Endothelial cell of umbilical vein (primary cell): Measurements from ENCODE around the gene CCR3. TPM values are rescaled to one million over a fixed set of nuclear protein-coding genes. Genes with fewer than 3 reads are reported as not detected.

Source experiments
- BruUV-seq: library from RNA; stranded (reverse); fragments of 400-500 nt; replicated peaks from 2 replicates; lab custom pipeline; 2021; lab: Mats Ljungman, UMichigan
- CTCF ChIA-PET: fragments of 300-600, 350-600 bp; sonication (Branson Sonifier 250); formaldehyde crosslinking; loops from one replicate; lab custom pipeline; 2021; ENCODE audit warnings: antibody characterized with exemption, inconsistent platforms; lab: Charles Lee
- POLR2A ChIA-PET: fragments of 300-600, 350-600 bp; sonication (Branson Sonifier 250); formaldehyde crosslinking; loops from one replicate; lab custom pipeline; 2021; ENCODE audit warnings: antibody characterized with exemption, inconsistent platforms; lab: Charles Lee
- DNase-seq: peaks from one replicate; pipeline ENCODE4 v3.0.0-alpha.2; 2011; ENCODE audit warnings: low read depth, low spot score
- FAIRE-seq: peaks from 2 replicates; lab custom pipeline; 2011; peaks lifted over from hg19 to GRCh38; lab: Jason Lieb, UNC
- H2AFZ ChIP-seq: 2 replicates; pipeline ENCODE4 v1.6.0; 2012; ENCODE audit warnings: low read depth, low read length, control low read depth, inconsistent platforms
- H3K27ac ChIP-seq: 2 replicates; pipeline ENCODE4 v1.5.1; 2011; ENCODE audit warnings: low read depth, mild to moderate bottlenecking, control low read depth, low read length, moderate library complexity; ENCODE audit not compliant: insufficient read depth
- H3K27me3 ChIP-seq, 2 experiments: 2 replicates each; pipeline versions ENCODE4 v1.6.0 to v1.6.1; 2011; ENCODE audit warnings: low read length in 2 of 2, mixed read lengths in 1 of 2; ENCODE audit not compliant: control insufficient read depth in 2 of 2, insufficient read depth in 2 of 2
- H3K36me3 ChIP-seq, 2 experiments: 2 replicates in 1 of 2; 3 replicates in 1 of 2; pipeline ENCODE4 v1.5.1; 2011; ENCODE audit warnings: low read length in 2 of 2, mild to moderate bottlenecking in 1 of 2, moderate library complexity in 1 of 2; ENCODE audit not compliant: control insufficient read depth in 2 of 2, insufficient read depth in 2 of 2; ENCODE audit errors: extremely low read depth in 1 of 2
- H3K4me1 ChIP-seq: 3 replicates; pipeline ENCODE4 v1.5.1; 2011; ENCODE audit warnings: mild to moderate bottlenecking, low read length; ENCODE audit not compliant: control insufficient read depth, insufficient read depth; ENCODE audit errors: extremely low read depth
- H3K4me2 ChIP-seq: 2 replicates; pipeline ENCODE4 v1.6.1; 2011; ENCODE audit warnings: low read length, control low read depth, mixed read lengths; ENCODE audit not compliant: insufficient read depth
- H3K4me3 ChIP-seq, 3 experiments: fragments of 200-600 bp in 1 of 3; sonication (generic), shearing (Covaris generic) in 1 of 3; replicated peaks in 1 of 3; 2 replicates each; pipeline ENCODE4 v1.5.1; 2011 to 2016; ENCODE audit warnings: control low read depth in 3 of 3, low read length in 3 of 3, mild to moderate bottlenecking in 2 of 3, inconsistent platforms in 1 of 3, low read depth in 1 of 3, moderate library complexity in 1 of 3; ENCODE audit not compliant: insufficient read depth in 1 of 3
- H3K79me2 ChIP-seq: 2 replicates; pipeline ENCODE4 v1.6.0; 2012; ENCODE audit warnings: low read length, inconsistent platforms; ENCODE audit not compliant: control insufficient read depth, insufficient read depth
- H3K9ac ChIP-seq: replicated peaks from 2 replicates; pipeline ENCODE3; 2011; ENCODE audit warnings: low read length, control low read depth; ENCODE audit not compliant: insufficient read depth; ENCODE audit errors: extremely low read depth
- H3K9me1 ChIP-seq: replicated peaks from 3 replicates; pipeline ENCODE4 v1.6.0; 2011; ENCODE audit warnings: mild to moderate bottlenecking, low read length; ENCODE audit not compliant: control insufficient read depth, insufficient read depth; ENCODE audit errors: extremely low read depth
- H3K9me3 ChIP-seq: replicated peaks from 2 replicates; pipeline ENCODE4 v1.5.1; 2012; ENCODE audit warnings: low read length, inconsistent platforms; ENCODE audit not compliant: control insufficient read depth, insufficient read depth
- H4K20me1 ChIP-seq: replicated peaks from 2 replicates; pipeline ENCODE3; 2011; ENCODE audit warnings: mild to moderate bottlenecking, low read length; ENCODE audit not compliant: control insufficient read depth, insufficient read depth; ENCODE audit errors: extremely low read depth
- EZH2 ChIP-seq: IDR thresholded peaks from 2 replicates; pipeline ENCODE4 v1.6.1; 2012; ENCODE audit warnings: borderline replicate concordance, low read depth, mild to moderate bottlenecking, moderate library complexity, low read length, inconsistent platforms; ENCODE audit not compliant: severe bottlenecking
- GATA2 ChIP-seq: IDR thresholded peaks from 2 replicates; pipeline ENCODE4 v1.7.0; 2011; ENCODE audit warnings: low read depth, mild to moderate bottlenecking, moderate library complexity, mixed read lengths, low read length; ENCODE audit not compliant: insufficient read length, insufficient read depth
- JUN ChIP-seq: IDR thresholded peaks from 2 replicates; pipeline ENCODE4 v1.6.1; 2011; ENCODE audit warnings: borderline replicate concordance, low read depth; ENCODE audit not compliant: insufficient read length, insufficient read depth
- MYC ChIP-seq: IDR thresholded peaks from one replicate; pipeline ENCODE4 v1.6.1; 2011; ENCODE audit warnings: mild to moderate bottlenecking, low read depth, low read length
- POLR2A ChIP-seq: IDR thresholded peaks from 2 replicates; pipeline ENCODE4 v1.6.1; 2012; ENCODE audit warnings: low read depth, mild to moderate bottlenecking, control low read depth, low read length
- dilution Hi-C: fragments of 300-500 bp; cut with MboI; formaldehyde crosslinking; loops from one replicate; pipeline ENCODE4 v1.15.0; 2019; ENCODE audit warnings: low sequenced_read_pairs; ENCODE audit not compliant: extremely low pct_ligation_motif_present
- intact Hi-C: fragments of 100-400 bp; cut with micrococcal nuclease; formaldehyde crosslinking; loops from one replicate; pipeline ENCODE4 v1.10.0; 2022
- polyA plus RNA-seq, 4 experiments: library from polyadenylated mRNA; depleted of rRNA in 3 of 4; stranded (reverse) in 3 of 4; unstranded in 1 of 4; fragments of >200 nt; gene quantifications; 2 replicates each; pipeline versions ENCODE4 v1.2.1 to v1.2.3, GENCODE V29; 2011 to 2012; ENCODE audit warnings: missing spikeins in 1 of 4
- total RNA-seq: library from RNA; stranded (reverse); gene quantifications from 2 replicates; pipeline ENCODE4 v1.2.3, GENCODE V29; 2021
- TF ChIP-seq, protein P1 (sequence below), 2 donors: IDR thresholded peaks; 1 replicate in 1 of 2; 2 replicates in 1 of 2; pipeline ENCODE4 v1.5.1; 2011; ENCODE audit warnings: low read length in 2 of 2, mild to moderate bottlenecking in 2 of 2, moderate library complexity in 2 of 2, control low read depth in 1 of 2, inconsistent platforms in 1 of 2, low read depth in 1 of 2; ENCODE audit not compliant: insufficient read depth in 1 of 2; ENCODE audit errors: extremely low read depth in 1 of 2

The CCR3 gene
- total and polyA plus RNA-seq, 2 donors (not counting 3 experiments of a cell fraction or from before 2014, with no cell fraction given), result not detected

DNA sequence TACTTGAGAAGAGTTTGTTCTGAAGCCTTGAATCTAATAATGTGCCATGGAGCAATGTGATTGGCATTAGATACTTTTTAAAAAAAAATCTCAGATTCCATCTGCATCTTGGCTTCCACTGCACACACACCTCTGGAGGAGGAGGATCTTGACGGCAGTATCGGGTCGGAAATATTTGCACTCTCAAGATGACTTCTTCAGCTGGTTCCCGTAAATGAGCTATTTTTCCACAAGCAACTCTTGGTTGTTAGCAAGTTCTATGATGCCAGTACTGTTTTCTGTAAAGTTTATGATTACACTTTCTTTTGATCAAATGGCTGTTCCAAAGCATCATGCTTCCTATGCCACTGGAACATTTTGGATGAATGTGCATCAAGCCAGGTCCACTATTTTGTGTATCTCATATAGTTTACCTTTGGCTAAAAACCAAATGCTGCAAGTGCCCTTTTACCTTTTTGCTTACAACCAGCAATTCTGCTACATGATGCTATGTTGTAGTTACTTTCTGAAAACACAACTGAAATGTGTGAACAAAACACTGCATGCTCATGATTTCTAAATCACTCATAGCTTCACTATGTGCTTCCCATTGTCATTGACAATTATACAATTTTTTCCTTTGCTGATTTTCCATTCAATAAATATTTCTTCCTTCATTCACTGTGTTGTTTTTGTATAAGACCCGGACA is 43.8 kb downstream of the CCR3 start:
- Histone ChIP-seq H3K4me2 (no peak overlapping the region), H3K27ac (no peak overlapping the region), H3K9me1 (no peaks in the 10 kb centered on the region), H3K36me3 (no peaks in the 10 kb centered on the region), H3K9ac (no peak overlapping the region), H3K4me3 (no peak overlapping the region), H2AFZ (no peak overlapping the region), H3K4me1 (no peaks in the 10 kb centered on the region), H3K9me3 (no peaks in the 10 kb centered on the region), H3K27me3 (peaks cover 0 to 3% of the 10 kb centered on the region in 2 experiments), H4K20me1 (no peaks in the 10 kb centered on the region), H3K79me2 (no peaks in the 10 kb centered on the region)
- TF ChIP-seq GATA2 (no peak), JUN (no peak), POLR2A (no peak)
- FAIRE-seq, result no peak
- DNase-seq, result no peak
- dilution Hi-C loops (no loop called here), intact Hi-C loops (no loop called here)
- ChIA-PET POLR2A (no interaction called here), CTCF (interaction anchor here (3.5 kb wide), 1 partner anchor 10 kb away, joined by 26 read pairs; no protein-coding TSS in a partner anchor)
- no TSS peak for BruUV-seq

DNA sequence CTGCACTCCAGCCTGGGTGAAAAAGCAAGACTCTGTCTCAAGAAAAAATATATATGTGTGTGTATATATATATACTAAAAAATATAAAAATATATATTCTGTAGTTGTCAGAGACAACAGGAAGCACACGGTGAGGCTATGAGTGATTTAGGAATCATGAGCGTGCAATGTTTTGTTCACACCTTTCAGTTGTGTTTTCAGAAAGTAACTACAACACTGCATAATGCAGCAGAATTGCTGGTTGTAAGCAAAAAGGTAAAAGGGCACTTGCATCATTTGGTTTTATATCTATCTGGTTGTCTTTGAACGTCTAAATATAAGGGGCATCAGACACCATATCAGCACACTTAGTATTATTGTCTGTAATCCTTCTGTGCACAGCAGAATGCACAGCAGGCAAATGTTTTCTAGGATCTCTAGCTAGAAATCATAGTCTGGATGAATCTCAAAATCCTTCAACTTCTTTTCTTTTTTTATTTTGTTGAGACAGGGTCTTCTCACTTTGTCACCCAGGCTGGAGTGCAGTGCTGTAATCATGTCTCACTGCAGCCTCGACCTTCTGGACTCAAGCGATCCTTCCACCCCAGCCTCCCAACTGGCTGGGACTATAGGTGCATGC is 44.8 kb downstream of the CCR3 start:
- dilution Hi-C loops, result no loop called here
- no peak overlapping the region for H3K27ac ChIP-seq
- intact Hi-C loops, result no loop called here
- no peaks in the 10 kb centered on the region for H3K9me1 ChIP-seq
- no peaks in the 10 kb centered on the region for H3K9me3 ChIP-seq
- H4K20me1 ChIP-seq, result no peaks in the 10 kb centered on the region
- no peaks in the 10 kb centered on the region for H3K36me3 ChIP-seq
- no peak overlapping the region for H3K9ac ChIP-seq
- no TSS peak for BruUV-seq
- FAIRE-seq (no peak), DNase-seq (no peak)
- ChIA-PET CTCF (interaction anchor here (1.2 to 3.5 kb wide), 2 partner anchors 11 to 61 kb away, joined by 3 to 26 read pairs; no protein-coding TSS in a partner anchor), POLR2A (no interaction called here)
- H3K4me2 ChIP-seq, result no peak overlapping the region
- H2AFZ ChIP-seq, result no peak overlapping the region
- no peak for TF ChIP-seq EZH2
- no peak for TF ChIP-seq GATA2
- no peak for TF ChIP-seq MYC
- TF ChIP-seq, protein P1, sequence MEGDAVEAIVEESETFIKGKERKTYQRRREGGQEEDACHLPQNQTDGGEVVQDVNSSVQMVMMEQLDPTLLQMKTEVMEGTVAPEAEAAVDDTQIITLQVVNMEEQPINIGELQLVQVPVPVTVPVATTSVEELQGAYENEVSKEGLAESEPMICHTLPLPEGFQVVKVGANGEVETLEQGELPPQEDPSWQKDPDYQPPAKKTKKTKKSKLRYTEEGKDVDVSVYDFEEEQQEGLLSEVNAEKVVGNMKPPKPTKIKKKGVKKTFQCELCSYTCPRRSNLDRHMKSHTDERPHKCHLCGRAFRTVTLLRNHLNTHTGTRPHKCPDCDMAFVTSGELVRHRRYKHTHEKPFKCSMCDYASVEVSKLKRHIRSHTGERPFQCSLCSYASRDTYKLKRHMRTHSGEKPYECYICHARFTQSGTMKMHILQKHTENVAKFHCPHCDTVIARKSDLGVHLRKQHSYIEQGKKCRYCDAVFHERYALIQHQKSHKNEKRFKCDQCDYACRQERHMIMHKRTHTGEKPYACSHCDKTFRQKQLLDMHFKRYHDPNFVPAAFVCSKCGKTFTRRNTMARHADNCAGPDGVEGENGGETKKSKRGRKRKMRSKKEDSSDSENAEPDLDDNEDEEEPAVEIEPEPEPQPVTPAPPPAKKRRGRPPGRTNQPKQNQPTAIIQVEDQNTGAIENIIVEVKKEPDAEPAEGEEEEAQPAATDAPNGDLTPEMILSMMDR (IDR thresholded peaks at IDR 0.05; ENCODE audit: extremely low read depth in 1 of 2, insufficient read depth in 1 of 2, low read depth in 1 of 2, low read length in 2 of 2), result no peak
- no peak overlapping the region for H3K4me3 ChIP-seq
- H3K4me1 ChIP-seq, result no peaks in the 10 kb centered on the region
- H3K27me3 ChIP-seq, result peaks cover 0 to 3% of the 10 kb centered on the region in 2 experiments
- H3K79me2 ChIP-seq, result no peaks in the 10 kb centered on the region
